Thoracic aorta (tissue), 2 donors: Measurements from ENCODE around the gene GATD1. TPM values are rescaled to one million over a fixed set of nuclear protein-coding genes. Genes with fewer than 3 reads are reported as not detected.

Source experiments
- ATAC-seq: fragments of 150-250 bp; one replicate; pipeline ENCODE4 v1.8.0; 2017; ENCODE audit warnings: low read depth; ENCODE audit not compliant: insufficient number of reproducible peaks, low FRiP score
- DNase-seq: peaks from one replicate; pipeline ENCODE4 v3.0.0-alpha.2; 2020; ENCODE audit warnings: low spot score
- H3K27ac ChIP-seq, 2 donors: fragments of 200-600 bp; sonication (generic); 1 replicate in 1 of 2; 2 replicates in 1 of 2; pipeline ENCODE4 v1.5.1; 2016; ENCODE audit warnings: mild to moderate bottlenecking in 2 of 2, moderate library complexity in 2 of 2
- H3K27me3 ChIP-seq: fragments of 200-600 bp; sonication (generic); replicated peaks from 2 replicates; pipeline ENCODE4 v1.6.0; 2016; ENCODE audit warnings: mild to moderate bottlenecking; ENCODE audit not compliant: insufficient read depth
- H3K36me3 ChIP-seq: fragments of 200-600 bp; sonication (generic); one replicate; pipeline ENCODE4 v1.5.1; 2016
- H3K4me1 ChIP-seq, 2 donors: fragments of 200-600 bp; sonication (generic); 1 replicate in 1 of 2; 2 replicates in 1 of 2; pipeline versions ENCODE4 v1.5.1 to v1.6.0; 2016; ENCODE audit warnings: low read depth in 2 of 2, mild to moderate bottlenecking in 1 of 2; ENCODE audit not compliant: control insufficient read depth in 1 of 2
- H3K4me3 ChIP-seq: fragments of 200-600 bp; sonication (generic); 2 replicates; pipeline ENCODE4 v1.5.1; 2016; ENCODE audit warnings: mild to moderate bottlenecking
- H3K9me3 ChIP-seq: fragments of 200-600 bp; sonication (generic); 2 replicates; pipeline ENCODE4 v1.5.1; 2016
- CTCF ChIP-seq: fragments of 200-600 bp; sonication (generic); IDR thresholded peaks from one replicate; pipeline ENCODE4 v1.5.1; 2019; ENCODE audit warnings: antibody characterized with exemption
- total RNA-seq, 2 donors: library from RNA; depleted of rRNA; stranded (reverse); fragments of >200 nt; gene quantifications; one replicate each; pipeline versions ENCODE4 v1.1.0 to v1.2.3, GENCODE V29; 2016

Gene GATD1
- total RNA-seq, 2 donors from 2014 or later = 32.5 to 48.7 TPM

GRCh38 chr11:804599-804964 is 27.3 kb upstream of the GATD1 start:
- H3K36me3 ChIP-seq = peaks cover 18% of the 10 kb centered on the region
- ATAC-seq (no peak), DNase-seq (no peak)
- no peaks in the 10 kb centered on the region for H3K9me3 ChIP-seq
- peak overlapping the region; percentile 81 for H3K4me3 ChIP-seq
- H3K27me3 ChIP-seq = no peaks in the 10 kb centered on the region
- peaks cover 14 to 37% of the 10 kb centered on the region in 2 donors for H3K4me1 ChIP-seq
- H3K27ac ChIP-seq = peak overlapping the region; percentile 4 to 90
- no peak for TF ChIP-seq CTCF

DNA sequence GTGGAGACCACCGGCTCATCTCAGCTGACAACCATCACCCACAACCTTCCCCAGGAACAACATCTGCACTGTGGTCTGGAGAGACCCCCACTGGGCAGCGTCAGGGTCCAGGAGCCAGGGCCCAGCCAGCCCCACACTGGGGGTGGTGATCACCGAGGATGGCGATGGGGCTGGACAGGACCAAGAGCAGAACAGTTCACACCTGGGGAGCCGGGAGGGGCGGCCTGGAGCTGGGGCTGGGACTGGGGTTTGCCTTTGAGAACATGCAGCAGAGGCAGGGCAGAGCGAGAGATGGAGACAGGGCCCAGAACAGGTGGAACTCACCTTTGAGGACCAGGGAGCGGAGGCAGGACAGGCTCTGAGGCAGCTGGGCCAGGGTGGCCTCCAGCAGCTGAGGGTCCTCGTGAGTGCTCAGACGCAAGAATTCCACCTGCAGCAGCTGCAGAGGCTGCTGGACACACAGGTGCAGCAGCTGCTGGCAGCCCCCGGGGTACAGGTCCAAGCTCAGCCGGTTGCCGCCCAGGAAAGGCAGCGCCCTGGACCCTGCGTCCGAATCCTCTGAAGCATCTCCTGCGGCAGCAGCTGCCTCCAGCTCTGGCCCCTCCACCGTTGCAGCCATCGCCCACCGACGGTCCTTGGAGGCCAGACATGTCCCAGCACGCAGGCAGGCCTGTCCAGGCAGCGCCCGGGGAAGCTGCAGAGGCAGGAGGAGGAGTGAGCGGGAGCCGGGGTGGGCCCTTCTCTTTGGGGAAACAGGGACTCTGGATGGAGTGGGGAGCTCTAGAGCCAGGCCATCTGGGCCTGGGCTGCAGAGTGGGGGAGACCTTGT is 26.7 kb upstream of the GATD1 start:
- H3K4me1 ChIP-seq = peaks cover 14 to 36% of the 10 kb centered on the region in 2 donors
- DNase-seq = no peak
- H3K27me3 ChIP-seq = no peaks in the 10 kb centered on the region
- H3K4me3 ChIP-seq = peak overlapping the region; percentile 81
- no peak for ATAC-seq
- no peaks in the 10 kb centered on the region for H3K9me3 ChIP-seq
- peaks cover 18% of the 10 kb centered on the region for H3K36me3 ChIP-seq
- no peak for TF ChIP-seq CTCF
- peak overlapping the region in 1 of 2 donors; percentile 4 for H3K27ac ChIP-seq

GRCh38 chr11:803467-803742 is 26.1 kb upstream of the GATD1 start:
- DNase-seq = no peak
- Histone ChIP-seq H3K4me3 (no peak overlapping the region), H3K36me3 (peaks cover 18% of the 10 kb centered on the region), H3K9me3 (no peaks in the 10 kb centered on the region), H3K4me1 (peaks cover 11 to 31% of the 10 kb centered on the region in 2 donors), H3K27ac (no peak overlapping the region), H3K27me3 (no peaks in the 10 kb centered on the region)
- ATAC-seq = no peak
- no peak for TF ChIP-seq CTCF

GRCh38 chr11:802693-803466 is 25.6 kb upstream of the GATD1 start:
- Histone ChIP-seq H3K27me3 (no peaks in the 10 kb centered on the region), H3K4me3 (no peak overlapping the region), H3K27ac (no peak overlapping the region), H3K36me3 (peaks cover 18% of the 10 kb centered on the region), H3K4me1 (peaks cover 9 to 29% of the 10 kb centered on the region in 2 donors), H3K9me3 (no peaks in the 10 kb centered on the region)
- DNase-seq = no peak
- ATAC-seq = no peak
- no peak for TF ChIP-seq CTCF

DNA sequence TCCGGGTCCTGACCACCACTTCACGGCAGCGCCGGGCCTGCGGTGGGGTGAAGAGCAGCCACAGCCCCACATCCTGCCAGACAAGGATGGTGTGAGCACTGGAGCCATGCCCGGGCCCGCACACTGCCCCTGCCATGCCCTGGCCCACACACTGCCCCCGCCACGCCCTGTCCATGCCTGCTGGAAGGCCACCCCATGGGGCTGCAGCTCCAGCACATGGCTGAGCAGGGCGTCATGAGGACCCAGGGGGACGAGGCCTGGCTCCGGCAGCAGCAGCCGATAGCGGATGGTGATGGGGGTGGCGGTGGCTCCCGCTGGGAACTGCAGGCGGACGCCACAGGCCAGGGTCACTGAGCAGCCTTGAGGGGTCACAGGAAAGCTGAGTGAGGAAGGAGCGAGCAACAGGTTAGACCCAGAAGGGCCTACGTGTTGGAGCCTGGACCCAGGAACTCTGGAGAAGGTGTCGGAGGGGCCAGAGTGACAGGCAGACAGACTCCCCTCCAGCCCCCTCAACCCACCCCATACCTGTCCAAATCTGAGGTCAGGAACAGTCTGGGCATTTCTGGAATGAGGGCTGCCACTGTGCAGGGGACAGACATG is 24.8 kb upstream of the GATD1 start:
- TF ChIP-seq CTCF = no peak
- H3K27ac ChIP-seq = no peak overlapping the region
- H3K36me3 ChIP-seq = peaks cover 18% of the 10 kb centered on the region
- H3K4me3 ChIP-seq = no peak overlapping the region
- H3K27me3 ChIP-seq = no peaks in the 10 kb centered on the region
- no peaks in the 10 kb centered on the region for H3K9me3 ChIP-seq
- ATAC-seq = no peak
- DNase-seq = no peak
- peaks cover 9 to 28% of the 10 kb centered on the region in 2 donors for H3K4me1 ChIP-seq
